ACC112 (cell line): Measurements from ENCODE around the gene PPFIA1.
A peak's percentile ranks its signal among the peaks of the same experiment; 100 is the strongest.

ENCODE experiments used
- H2AFZ ChIP-seq: fragments of 200-600 bp; sonication (generic); one replicate; pipeline ENCODE4 v1.6.0; 2017; ENCODE audit warnings: antibody characterized with exemption, low read length; ENCODE audit not compliant: unreplicated experiment
- H3K27ac ChIP-seq: fragments of 200-600 bp; sonication (generic); 2 replicates; pipeline ENCODE4 v1.5.1; 2014; ENCODE audit warnings: low read depth, mild to moderate bottlenecking, antibody characterized with exemption, low read length, moderate library complexity
- H3K27me3 ChIP-seq: fragments of 200-600 bp; sonication (generic); 2 replicates; pipeline ENCODE4 v1.6.1; 2014; ENCODE audit warnings: mild to moderate bottlenecking, antibody characterized with exemption, low read length, moderate library complexity, mixed read lengths; ENCODE audit not compliant: insufficient read depth
- H3K36me3 ChIP-seq: fragments of 200-600 bp; sonication (generic); 2 replicates; pipeline ENCODE4 v1.6.1; 2016; ENCODE audit warnings: mild to moderate bottlenecking, antibody characterized with exemption, low read length, moderate library complexity, mixed read lengths; ENCODE audit not compliant: insufficient read depth
- H3K4me1 ChIP-seq: fragments of 200-600 bp; sonication (generic); one replicate; pipeline ENCODE4 v1.6.1; 2016; ENCODE audit warnings: low read length, mixed read lengths; ENCODE audit not compliant: insufficient read depth, unreplicated experiment, control insufficient read depth
- H3K4me3 ChIP-seq: fragments of 200-600 bp; sonication (generic); 2 replicates; pipeline ENCODE4 v1.5.1; 2014; ENCODE audit warnings: mild to moderate bottlenecking, low read depth, low read length
- H3K79me2 ChIP-seq: fragments of 200-600 bp; sonication (generic); one replicate; pipeline ENCODE4 v1.6.0; 2016; ENCODE audit warnings: low read length; ENCODE audit not compliant: control insufficient read depth, unreplicated experiment, insufficient read depth

PPFIA1 gene

DNA sequence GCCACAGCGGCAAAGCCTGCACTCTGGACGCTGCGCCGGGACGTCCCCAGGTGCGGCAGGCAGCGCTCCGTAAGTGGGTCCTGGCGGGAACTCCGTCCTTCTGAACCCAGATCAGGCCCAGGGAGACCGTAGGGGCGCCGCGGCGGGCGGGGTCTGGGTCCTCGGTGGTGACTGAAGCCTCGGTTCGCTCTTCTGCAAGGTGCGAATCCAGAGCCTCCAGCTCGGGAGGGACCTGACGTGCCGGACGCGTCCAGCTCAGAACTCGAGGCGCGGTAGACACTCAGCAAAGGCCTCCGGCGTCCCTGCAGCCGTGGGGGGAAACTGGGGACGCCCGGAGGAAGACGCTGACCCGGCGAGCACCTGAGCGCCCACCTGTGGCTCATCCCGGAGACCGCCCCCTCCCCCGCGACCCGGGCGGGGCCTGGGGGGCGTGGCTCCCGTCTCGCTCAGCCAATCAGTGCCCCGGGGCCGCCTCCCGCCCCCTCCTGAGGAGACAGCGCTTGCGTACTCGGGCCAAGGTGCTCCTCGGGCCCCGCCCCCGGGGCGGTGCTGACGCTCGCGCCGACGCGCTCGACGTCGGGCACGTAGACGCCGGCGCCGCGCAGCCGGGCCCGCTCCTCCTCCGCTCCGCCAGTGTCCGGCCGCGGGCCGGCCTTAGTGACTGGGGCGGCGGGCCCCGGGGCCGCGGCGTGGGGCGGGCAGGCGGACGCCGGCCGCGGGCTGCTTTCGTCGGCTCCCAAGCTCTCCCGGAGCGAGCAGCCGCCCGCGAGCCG, at the start of gene PPFIA1:
Gene PPFIA1, plus strand, starts transcription at position 587 of the 773 bp plus-strand sequence. CDS start 1,483 bp downstream, outside the sequence.
- Histone ChIP-seq H3K27me3 (peaks cover 8% of the 10 kb centered on the region), H3K27ac (peak within 1 kb of the TSS; percentile 56; the same call in 1 of the 2 replicates), H3K4me3 (peak within 1 kb of the TSS; percentile 91)

DNA sequence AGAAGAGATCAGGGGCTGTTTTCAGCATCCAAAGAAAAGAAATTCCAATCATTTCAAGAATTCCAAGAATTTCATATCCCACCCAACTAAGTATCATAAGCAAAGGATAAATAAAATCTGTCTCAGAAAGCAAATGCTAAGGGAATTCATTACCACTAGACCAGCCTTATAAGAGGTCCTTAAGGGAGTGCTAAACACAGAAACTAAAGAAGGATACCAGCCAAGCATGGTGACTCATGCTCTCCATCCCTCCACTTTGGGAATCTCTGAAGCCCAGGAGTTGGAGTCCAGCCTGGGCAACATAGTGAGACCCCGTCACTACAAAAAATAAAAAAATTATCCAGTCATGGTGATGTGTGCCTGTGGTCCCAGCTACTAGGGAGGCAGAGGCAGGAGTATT, 49.6 kb upstream of the PPFIA1 start:
- Histone ChIP-seq H3K4me1 (no peaks in the 10 kb centered on the region), H3K27me3 (no peaks in the 10 kb centered on the region), H3K27ac (no peak overlapping the region), H2AFZ (no peak overlapping the region), H3K4me3 (no peak overlapping the region), H3K79me2 (no peaks in the 10 kb centered on the region), H3K36me3 (no peaks in the 10 kb centered on the region)

More for the DNA sequence above, at the start of gene PPFIA1:
- Histone ChIP-seq H3K79me2 (peaks cover 40% of the 10 kb centered on the region), H2AFZ (peak within 1 kb of the TSS; percentile 86), H3K4me1 (peaks cover 12% of the 10 kb centered on the region), H3K36me3 (peaks cover 10% of the 10 kb centered on the region; the same call in 1 of the 2 replicates)

DNA sequence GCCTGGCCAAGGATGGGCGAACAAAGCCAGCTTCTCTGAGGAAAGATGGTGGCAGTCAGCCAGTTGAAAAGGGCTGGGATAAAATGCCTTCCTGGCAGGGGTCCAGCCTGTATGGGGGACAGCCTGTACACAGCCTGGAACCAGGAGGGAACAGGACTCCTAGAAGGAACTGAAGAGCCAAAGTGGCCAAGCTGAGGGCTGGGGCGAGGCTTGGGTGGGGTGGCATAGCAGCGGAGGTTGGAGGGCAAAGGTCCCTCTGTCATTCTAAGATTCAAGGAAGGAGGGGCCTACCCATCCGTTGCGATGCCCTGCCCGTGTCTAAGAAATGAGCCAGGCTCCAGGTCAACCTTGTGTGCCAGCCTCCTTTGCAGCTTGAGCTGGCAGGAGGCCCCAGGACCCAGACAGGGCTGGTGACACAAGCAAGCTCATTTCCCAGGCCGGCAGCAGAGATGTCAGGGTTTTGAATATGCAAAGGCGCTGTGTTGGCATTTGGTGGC, 44.8 kb upstream of the PPFIA1 start:
- Histone ChIP-seq H3K4me1 (no peaks in the 10 kb centered on the region), H3K27ac (no peak overlapping the region), H3K36me3 (no peaks in the 10 kb centered on the region), H3K4me3 (no peak overlapping the region), H3K79me2 (no peaks in the 10 kb centered on the region), H2AFZ (no peak overlapping the region), H3K27me3 (no peaks in the 10 kb centered on the region)

DNA sequence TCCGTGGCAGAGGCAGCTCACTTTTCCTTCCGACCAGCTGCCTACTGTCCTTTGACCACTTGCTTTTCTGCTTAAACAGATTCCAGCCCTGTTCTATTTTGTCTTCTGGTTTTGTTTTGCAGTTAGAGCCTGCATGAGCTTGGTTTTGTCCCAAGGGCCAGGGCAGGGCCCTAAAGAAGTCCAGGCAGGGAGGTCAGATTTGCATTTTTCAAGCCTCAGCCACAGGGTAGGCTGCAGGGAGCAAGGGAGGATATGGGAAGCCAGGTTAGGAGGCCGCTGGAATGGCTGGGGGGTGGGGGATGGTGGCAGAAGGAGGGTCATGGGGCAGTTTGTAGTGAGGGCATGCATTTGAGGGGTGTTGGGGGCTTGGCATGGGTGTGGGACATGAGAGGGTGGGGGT, 44.3 kb upstream of the PPFIA1 start:
- Histone ChIP-seq H3K27me3 (no peaks in the 10 kb centered on the region), H3K4me1 (no peaks in the 10 kb centered on the region), H3K4me3 (no peak overlapping the region), H3K79me2 (no peaks in the 10 kb centered on the region), H2AFZ (no peak overlapping the region), H3K36me3 (no peaks in the 10 kb centered on the region), H3K27ac (no peak overlapping the region)

DNA sequence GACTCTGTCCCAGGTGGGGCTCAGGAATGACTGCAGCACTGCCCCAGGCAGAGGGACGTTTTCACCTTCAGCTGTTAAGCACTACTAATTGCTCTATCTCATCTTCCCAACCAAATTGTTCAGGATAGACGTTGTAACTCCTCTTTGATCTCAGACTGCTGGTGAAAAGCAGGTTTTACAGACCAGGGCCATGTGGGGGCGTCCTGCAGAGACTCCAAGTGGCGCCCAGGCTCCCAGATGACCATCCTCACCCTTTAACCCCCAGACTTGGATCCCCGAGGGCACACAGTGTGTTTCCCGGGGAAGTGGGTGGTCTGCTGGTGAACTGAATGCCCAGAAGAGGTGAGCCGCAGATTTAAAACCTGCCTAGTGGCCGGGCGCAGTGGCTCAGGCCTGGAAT, 43.5 kb upstream of the PPFIA1 start:
- no peak overlapping the region for H2AFZ ChIP-seq
- H3K79me2 ChIP-seq: no peaks in the 10 kb centered on the region
- no peak overlapping the region for H3K27ac ChIP-seq
- no peaks in the 10 kb centered on the region for H3K36me3 ChIP-seq
- H3K4me1 ChIP-seq: no peaks in the 10 kb centered on the region
- no peaks in the 10 kb centered on the region for H3K27me3 ChIP-seq
- H3K4me3 ChIP-seq: no peak overlapping the region

DNA sequence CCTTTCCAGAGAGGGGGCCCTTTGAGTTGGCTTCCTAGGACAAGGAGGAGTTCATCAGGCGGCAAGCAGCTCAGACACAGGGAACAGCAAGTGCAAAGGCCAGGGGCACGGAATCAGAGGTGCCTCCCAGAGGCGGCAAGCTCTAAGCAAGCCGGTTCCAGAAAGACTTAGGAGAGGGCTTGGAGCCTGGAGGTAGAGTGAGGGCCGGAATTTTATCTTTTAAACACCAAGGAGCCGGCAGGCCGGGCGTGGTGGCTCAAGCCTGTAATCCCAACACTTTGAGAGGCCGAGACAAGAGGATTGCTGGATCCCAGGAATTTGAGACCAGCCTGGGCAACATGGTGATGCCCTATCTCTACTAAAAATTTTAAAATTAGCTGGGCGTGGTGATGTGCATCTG, 40.8 kb upstream of the PPFIA1 start:
- H3K36me3 ChIP-seq: no peaks in the 10 kb centered on the region

DNA sequence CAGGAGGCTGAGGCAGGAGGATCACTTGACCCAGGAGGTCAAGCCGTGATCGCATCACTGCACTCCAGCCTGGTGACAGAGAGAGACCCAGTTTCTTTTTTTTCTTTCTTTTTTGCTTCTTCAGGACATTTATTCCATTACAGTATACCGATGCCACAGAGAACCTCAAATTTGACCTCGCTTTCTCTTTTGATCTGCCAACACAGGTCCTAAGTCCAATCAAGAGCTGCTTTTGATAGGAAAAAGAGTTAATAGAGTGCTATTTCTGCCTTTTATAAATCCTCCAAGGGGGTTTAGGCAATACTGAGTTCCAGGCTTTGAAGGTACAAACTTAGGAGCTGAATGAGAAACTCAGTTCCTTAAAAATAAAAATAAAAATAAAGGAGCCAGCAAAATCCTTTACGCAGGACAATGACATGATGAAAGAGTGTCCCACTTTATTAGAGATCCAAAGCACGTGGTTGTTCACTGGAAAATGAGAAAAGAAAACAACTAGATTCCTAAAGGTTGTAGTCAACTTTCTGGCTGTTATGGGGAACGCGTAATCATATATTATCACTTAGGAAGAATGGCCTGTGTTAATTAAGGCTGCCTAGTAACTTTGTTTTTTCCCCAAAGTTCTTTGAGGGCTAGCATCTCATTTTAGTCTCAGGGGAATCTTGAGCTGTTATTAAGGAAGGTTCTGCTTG, 40.2 kb upstream of the PPFIA1 start:
- Histone ChIP-seq H3K4me3 (no peak overlapping the region), H3K36me3 (no peaks in the 10 kb centered on the region), H3K4me1 (peaks cover 9% of the 10 kb centered on the region), H2AFZ (no peak overlapping the region), H3K27me3 (no peaks in the 10 kb centered on the region), H3K27ac (no peak overlapping the region), H3K79me2 (no peaks in the 10 kb centered on the region)

More for the DNA sequence above, 40.8 kb upstream of the PPFIA1 start:
- H3K27me3 ChIP-seq: no peaks in the 10 kb centered on the region
- peaks cover 9% of the 10 kb centered on the region for H3K4me1 ChIP-seq
- no peak overlapping the region for H3K4me3 ChIP-seq
- no peak overlapping the region for H2AFZ ChIP-seq
- no peaks in the 10 kb centered on the region for H3K79me2 ChIP-seq
- no peak overlapping the region for H3K27ac ChIP-seq

DNA sequence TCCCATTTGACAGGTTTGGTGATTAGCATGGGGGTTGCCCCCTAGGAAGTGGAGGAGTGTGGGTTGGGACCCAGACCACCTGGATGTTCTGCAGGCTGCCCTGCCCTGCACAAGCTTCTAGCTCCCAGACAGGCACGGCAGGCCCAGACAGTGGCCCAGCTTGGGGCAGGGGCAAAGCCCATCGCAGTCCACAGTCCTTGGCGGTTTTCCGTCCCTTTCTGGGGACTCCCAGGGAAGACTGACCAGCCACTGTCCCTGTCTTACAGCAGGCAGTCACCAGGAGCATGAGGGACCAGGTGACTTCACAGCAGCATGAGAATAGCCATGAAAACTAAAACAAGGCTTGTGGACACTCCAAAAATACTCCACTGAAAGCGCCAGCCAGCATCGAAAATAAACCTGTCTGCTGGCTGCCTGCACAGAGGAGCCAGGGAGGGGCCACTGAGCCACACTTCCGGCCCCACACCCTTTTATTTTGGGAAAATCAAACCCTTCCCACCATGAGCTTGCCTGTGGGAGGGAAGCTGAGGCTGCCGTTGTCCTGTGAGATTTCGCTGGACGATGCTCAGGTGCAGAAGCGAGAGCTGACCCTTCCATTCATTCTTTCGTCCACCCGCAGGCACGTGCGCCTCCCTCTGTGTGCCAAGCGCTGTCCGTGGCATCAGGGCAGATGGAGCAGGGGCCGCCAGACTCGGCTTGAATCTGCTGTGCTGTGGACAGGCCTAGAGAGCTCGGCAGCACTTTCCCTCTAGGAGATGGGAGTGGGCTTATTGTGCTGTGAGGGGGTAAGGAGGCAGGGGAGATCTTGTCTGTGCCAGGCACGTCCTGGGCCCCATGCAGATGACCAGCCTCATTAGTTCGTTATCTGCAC, 39.4 kb upstream of the PPFIA1 start:
- peaks cover 9% of the 10 kb centered on the region for H3K4me1 ChIP-seq
- no peaks in the 10 kb centered on the region for H3K27me3 ChIP-seq
- no peaks in the 10 kb centered on the region for H3K79me2 ChIP-seq
- no peak overlapping the region for H3K4me3 ChIP-seq
- no peaks in the 10 kb centered on the region for H3K36me3 ChIP-seq
- H3K27ac ChIP-seq: no peak overlapping the region
- H2AFZ ChIP-seq: no peak overlapping the region

DNA sequence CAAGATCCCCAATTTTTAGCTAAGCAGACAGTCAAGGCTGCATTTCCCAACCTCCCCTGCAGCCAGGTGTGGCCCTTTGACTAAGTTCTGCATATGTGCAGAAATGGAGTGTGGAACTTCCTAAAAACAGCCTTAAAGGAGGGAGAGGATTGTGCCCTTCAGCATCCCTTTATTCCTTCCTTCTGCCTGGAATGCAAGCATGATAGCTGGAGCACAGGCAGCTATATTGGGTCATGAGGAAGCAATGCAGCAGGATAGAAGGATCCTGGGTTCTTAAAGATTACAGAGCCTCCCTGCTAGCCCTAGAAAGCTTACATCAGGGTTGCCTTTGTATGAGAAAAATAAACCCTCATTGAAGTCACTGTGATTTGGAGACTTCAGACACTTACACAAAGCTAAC, 37.5 kb upstream of the PPFIA1 start:
- no peaks in the 10 kb centered on the region for H3K79me2 ChIP-seq
- H3K27me3 ChIP-seq: no peaks in the 10 kb centered on the region
- H3K36me3 ChIP-seq: no peaks in the 10 kb centered on the region
- H3K4me3 ChIP-seq: no peak overlapping the region
- peak overlapping the region; percentile 33; the same call in 1 of the 2 replicates for H3K27ac ChIP-seq
- H3K4me1 ChIP-seq: peaks cover 9% of the 10 kb centered on the region
- H2AFZ ChIP-seq: no peak overlapping the region

DNA sequence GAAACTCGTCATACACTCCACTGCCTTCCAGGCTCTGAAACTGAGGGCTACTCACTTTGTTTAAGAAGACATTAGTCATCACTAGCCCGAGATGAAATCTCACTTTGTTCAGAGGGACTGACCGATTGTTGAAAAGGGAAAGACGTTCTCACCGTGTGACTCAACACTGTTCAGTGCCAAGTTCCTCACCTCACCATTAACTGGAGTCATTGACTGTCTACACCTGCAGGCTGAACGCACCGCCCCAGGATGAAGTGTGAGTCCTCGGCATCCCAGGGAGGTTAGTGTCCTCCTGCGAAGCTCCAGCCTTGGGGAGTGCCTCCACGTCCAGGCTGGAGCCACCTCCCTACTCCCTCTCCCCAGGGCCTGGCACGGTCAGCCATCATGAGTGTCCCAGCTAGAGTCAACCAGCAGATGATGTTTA, 37.0 kb upstream of the PPFIA1 start:
- peaks cover 9% of the 10 kb centered on the region for H3K4me1 ChIP-seq
- H2AFZ ChIP-seq: no peak overlapping the region
- no peaks in the 10 kb centered on the region for H3K79me2 ChIP-seq
- no peaks in the 10 kb centered on the region for H3K36me3 ChIP-seq
- H3K4me3 ChIP-seq: no peak overlapping the region
- H3K27me3 ChIP-seq: no peaks in the 10 kb centered on the region
- H3K27ac ChIP-seq: peak overlapping the region; percentile 33; the same call in 1 of the 2 replicates
